Stimulated activated CD4-positive, alpha-beta T cell treated with anti-CD3 and anti-CD28 coated beads, Interleukin-12 subunit alpha, Interleukin-12 subunit beta, amount 100 ng/mL, for 4 hours (primary cell): ENCODE results near the gene VAV3.
"Not testable (repeated sequence)": the region's sequence is repeated elsewhere in the genome, so short reads cannot be mapped to it uniquely, and the experiment has no call there.

ENCODE experiments used
- DNase-seq: peaks from one replicate; pipeline ENCODE4 v3.0.0-alpha.2; 2020

VAV3 gene

DNA sequence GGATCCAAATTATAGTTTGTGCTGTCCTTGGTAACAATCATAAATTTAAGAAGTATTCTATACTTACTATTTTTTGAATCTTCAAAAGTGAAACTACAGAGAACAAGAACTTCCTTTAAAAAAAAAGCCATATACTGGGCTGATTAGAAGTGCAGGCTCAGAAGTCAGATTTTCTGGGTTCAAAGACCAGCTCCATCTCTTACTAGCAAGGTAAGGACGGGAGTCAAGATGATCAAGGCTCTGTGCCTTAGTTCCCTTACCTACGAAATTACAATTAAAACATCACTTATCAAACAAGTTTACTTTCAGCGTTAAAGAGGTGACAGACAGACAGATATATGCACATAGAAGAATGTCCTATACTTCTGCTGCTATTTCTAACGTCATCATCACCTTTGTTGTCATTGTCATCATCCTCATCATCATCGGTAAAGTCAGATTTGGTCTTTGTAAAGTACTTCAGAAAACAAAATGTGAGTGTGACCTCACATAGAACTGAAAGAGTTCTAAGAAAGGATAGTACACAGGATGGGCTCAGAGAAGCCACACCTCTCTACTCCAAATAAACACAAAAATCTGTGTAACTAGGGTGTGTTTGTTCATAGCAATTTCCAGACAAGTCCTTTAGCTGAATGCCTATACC, 178.7 kb downstream of the VAV3 start:
- DNase-seq = no peak

DNA sequence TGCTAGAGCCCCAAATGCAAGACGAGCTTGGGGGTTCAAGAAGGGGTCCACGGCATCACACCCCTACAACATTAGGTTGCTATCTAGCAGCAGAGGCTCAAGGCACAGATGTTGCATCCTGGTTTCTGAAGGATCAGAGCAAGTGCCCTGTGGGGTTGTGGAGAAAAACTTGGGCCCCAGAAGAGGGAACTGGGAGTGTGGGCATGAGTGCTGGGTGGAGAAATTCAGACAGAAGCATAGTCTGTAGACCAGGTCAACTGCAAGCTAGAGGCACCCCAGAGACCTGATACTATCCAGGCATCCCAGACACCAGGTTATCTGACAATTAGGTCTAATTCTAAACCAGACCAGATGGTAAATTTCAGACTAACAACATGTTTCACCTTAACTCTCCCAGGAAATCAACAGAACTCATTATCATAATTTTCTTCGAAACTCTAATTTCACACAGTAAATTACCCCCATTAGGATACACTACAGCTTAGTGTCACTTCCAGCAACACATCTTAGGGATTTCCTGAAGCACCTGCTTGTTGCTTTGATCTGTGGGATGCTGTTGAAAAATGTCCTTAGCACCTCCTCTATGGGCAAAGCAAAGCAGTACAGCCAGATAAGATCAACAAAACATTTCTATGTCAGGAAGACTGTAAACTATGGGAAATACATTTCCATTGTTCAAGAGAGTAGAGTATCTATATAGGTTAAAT, 179.3 kb downstream of the VAV3 start:
- no peak for DNase-seq

DNA sequence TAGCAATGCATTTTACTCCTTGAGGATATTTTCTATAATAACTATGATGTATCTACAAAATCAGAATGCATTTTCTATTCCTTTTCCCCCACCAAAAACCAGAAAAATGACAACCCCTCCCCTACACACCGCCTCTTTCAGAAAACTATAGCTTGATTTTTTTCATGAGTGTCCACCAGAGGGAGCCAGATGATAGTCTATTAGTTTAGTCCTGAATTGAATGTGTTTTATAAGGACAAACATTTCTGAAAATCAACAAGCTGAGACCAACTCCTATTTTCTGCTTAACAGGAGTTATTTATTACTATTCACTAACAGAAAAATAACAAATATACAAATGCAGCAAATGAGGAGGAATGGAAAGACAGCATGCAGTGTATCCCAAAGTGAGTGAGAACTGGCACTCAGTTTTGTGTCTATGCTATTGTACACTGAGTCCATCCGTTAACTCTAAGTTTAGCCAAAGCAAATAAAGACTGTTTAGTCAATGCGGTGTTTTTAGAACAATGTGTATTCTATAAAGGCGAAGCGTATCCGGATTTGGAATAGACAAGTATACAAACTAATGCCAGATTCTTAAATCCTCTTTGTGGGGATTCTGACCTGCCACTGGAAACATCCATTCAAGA, 182.6 kb downstream of the VAV3 start:
- DNase-seq = no peak

DNA sequence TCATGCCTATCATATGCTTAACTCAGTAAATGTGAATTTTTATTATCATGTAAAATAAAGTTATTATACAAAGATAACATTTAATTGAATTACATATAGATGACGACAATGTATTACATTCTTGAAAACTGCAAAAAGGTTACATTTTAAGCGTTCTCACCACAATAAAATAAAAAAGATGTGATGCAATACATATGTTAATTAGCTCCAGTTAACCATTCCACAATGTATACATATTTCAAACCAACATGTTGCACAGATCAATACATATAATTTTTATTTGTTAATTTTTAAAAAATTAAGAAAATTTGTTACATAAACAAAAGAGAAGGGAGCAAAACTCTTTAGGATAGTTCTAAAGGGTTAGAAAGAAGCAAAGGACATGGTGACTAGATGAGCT, 183.7 kb downstream of the VAV3 start:
- no peak for DNase-seq

DNA sequence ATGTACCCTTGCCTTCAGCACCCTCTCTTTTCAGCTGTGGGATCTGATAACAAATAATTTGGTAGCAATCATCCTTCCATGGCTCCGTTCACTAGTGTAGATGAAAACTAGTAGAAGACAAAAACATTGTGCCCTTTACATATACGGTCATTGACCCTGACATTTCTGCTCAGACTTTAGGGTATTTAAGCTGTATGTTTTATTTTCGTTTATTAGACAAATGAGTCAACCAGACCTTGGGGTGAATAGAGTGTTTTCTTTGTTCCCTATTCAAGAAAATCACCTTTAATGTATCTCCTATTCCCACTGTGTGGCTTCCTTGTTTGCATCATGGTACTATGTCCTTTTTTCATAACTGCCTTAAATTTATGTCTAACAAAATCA, 187.3 kb downstream of the VAV3 start:
- DNase-seq = no peak

DNA sequence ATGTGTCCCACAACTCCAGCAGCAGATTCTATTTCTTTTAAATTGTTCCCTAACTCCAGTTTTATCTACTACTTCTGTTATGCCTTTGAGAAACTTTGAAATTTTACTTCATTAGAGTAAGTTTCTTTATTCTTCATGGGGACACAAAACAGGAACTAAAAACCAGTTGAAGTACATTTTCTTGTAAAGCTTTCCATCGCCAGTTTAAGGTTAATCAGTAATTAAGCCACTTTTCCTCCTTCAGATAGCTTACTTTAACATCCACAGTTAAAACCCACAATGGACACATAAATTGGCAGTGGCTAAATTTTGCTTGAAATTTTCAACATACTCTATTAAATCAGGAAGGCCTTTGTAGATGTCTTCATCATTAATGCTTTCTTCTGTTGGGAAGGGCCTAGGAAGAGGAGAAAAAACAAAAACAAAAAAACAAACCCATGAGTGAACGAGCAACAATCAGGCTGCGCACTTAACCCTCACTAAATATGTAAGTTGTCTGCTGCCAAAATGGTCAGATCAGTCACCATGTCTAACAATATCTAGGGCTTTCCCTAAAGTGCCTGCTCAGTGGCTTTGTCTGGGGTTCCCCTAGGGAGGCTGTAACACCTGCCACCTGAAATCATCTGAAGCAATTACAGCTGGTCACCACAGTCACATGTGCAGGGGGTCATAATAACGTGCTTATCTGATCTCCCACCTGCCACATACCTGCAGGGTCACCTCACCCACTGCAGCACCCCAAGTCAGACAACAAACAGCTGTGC, 187.9 kb downstream of the VAV3 start:
- DNase-seq = no peak

DNA sequence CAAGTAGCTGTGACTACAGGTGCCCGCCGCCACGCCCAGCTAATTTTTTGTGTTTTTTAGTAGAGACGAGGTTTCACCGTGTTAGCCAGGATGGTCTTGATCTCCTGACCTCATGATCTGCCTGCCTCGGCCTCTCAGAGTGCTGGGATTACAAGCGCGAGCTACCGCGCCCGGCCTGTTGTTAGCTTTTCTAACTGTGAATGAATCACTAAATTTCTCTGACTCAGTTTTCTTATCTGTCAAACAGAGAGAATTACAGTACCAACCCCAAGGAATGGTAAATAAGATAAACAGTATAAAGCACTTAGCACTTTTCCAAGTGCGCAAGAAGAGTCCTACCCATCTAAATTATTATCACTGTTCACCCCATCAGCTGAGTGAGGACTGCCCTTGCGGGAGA, 193.6 kb downstream of the VAV3 start:
- no peak for DNase-seq

DNA sequence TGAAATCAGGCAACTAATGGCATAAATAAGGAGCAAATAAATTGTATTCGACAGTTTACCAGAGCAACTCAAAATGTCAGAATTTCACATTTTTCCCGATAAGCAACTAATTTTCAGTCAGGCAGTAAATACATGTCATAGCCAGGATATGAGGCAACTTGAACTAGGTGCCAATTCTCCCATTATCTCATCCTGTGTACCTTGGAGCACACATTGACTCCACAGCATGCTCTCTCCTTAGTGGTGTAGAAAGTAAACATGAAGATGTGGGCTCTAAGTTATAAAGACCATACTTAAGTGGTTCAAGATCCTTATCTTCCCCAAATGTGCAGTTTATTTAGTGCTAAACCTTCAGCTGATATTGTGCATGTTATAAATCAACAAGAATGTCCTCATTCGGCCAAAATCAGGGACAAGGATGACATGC, 197.8 kb downstream of the VAV3 start:
- DNase-seq = no peak

DNA sequence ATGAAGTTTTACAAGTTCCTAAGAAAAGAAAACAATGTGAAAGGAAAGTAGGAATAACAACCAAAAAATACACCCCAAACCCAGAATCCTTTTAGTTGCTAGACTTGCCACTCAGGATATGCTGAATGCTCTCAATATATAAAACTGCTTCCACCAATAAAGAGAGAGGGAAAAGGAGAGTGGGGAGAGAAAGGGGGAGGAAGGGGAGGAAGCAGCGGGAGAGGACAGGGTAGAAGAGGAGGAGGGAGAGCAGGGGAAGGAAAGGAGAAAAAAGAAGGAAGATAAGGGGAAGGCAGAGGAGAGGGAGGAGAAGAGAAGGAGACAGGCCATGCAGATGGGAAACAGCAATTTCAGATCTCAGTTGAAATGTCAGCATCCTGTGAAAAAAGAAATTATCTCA, 198.4 kb downstream of the VAV3 start:
- no peak for DNase-seq

DNA sequence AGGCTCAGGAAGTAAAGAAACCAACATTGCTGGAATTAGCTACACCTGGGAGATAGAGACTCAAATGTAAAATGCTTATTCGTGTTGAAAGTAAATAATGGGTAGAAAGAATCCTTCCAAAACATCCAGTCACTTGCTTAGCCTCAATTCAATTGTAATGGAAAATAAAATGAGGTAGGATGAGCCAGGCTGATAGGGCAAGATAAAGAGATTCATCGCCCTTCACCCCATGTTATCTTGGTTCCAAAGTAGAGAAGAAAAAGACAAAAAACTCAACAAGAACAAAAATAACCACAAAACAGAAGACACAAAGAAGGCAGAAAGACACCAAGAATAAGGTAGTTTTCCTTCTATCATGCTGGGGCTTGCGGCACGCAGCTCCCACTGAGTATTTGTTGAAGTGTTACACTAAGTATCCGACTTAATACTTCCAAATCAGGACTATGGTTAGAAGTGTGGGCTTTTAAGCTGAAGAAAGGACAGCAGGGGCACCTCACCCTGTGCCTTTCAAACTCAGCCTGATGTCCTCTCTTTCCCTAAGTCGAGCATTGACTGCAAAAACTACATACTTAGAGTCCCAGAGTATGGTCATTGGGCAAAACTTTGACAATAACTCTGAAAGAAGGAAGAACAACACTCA, 202.1 kb downstream of the VAV3 start:
- no peak for DNase-seq

DNA sequence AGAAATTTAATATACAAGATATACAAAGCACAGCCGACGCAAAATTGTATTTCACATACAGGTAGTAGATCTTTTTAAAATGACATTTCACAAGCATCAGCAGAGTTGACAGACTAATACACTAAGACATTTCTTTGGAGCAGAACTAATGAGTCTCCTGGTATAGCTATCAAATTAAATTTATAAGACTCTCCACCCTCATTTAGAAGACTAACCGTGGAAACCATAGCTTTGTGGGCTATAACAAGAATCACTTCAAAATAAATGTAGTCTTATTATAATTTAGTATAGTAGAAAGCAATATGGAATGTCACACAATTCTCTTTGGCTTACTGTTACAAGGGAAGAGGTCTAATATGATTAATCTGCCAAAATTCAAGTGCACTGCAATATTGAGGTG, 204.9 kb downstream of the VAV3 start:
- no peak for DNase-seq

DNA sequence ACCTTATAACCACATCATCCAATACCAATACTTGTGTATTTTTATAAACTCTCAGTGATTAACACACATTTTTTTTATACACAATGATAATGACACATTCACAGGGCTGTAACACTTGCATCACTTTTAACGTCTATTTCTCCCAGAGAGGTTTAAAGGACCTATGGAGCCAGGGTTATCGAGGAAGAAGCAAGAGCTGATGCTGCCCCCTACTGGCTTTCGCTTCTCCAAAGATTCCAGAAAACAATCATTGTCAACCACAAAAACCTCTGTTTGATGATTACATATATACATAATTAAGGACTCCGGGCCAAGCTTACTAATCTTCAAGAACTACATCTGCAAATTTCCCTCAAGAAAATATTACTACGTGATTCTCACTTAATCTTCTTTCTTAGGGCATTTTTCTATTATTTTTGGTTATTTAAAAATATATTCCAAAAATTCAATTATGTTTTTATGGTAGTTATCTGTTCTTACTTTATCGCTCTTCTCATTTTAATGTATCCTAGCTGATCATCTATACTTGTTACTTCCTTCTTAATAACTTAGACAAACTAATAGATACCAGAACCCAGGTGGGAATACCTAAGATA, 214.5 kb downstream of the VAV3 start:
- DNase-seq = no peak

DNA sequence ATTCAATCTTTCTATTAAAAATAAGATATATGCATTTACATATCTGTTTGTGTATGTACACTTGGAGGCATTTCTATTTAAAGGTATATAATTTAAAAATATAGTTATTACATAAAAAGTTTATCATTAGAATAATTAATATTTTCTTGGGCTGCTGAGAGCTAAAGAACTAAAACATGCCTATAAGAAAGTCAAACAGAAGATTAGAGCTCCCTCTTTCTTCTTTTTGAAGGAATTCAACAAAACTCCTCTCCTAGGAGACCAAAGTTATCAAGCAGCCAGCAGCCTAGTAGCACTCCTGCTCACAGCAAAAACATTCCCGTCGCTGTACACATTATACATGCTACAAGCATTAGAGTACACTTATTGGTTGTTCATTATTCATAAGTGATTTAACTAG, 216.4 kb downstream of the VAV3 start:
- no peak for DNase-seq

DNA sequence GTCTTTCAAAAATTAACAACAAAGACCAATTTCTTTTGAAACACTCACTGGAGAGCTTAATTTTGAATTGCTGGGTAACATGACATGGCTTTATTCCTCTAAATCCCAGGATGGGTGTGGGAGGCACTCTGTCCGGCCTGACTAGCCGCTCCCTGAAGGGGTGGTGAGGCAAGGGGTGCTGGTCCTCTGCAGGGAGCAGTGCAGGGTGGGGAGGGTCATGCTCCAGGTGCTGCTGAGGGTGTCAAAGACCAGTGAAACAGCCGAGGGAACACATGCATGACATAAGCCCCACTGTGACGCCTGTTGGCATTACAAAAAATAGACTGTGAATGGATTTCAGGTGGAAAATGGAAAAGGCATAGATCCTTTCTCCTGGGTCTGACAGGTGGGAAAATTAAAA, 223.7 kb downstream of the VAV3 start:
- no peak for DNase-seq

DNA sequence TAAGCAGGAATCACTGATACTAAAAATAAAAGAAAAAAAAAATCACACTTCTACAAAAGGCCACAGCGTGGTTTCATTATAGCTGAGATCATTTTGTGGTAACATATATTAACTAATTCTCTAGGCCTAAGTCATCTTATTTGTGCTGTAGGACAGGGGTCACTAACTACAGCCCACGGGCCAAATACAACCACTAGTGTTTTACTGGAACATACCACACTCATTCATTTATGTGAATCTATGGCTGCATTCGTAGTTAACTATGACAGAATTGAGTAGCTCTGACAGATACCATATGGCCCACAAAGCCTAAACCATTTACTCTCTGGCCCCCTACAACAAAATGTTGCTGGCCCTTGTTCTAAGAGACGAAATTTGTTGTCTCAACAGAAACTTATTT, 224.4 kb downstream of the VAV3 start:
- DNase-seq = no peak

DNA sequence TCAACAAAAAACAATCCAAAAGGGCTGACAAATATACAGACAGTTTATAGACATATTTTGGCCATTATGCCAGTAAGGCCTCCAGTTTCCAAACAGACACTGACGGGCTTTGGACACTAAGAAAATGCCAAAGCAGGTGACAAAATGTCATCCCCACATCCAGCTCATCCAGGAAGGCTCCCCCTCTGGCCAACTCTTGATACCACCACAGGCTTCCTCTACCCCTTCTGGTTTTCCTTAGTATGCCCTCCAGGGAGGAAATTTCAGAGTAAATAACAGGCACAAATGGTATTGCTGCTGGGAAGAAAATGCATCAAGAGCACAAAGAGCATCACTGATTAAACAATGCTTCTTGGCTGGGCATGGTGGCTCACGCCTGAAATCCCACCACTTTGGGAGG, 225.3 kb downstream of the VAV3 start:
- no peak for DNase-seq

DNA sequence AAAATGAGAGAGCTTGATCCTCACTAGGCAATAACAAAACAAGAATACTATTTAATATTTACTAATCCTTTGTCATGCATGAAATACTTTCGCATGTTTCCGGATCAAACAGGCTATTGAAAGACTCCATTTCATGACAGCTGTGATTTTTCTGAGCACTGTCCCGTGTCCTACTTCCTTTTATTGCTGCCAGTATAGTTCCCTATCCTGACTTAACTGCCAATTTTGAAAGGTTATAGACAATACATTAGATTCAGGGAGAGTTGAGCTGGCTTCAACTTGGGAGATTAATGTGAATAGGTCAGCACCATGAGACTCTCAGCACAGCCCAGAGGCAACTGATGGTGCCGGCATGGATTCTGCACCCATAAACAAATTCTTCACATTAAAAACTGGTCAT, 225.8 kb downstream of the VAV3 start:
- DNase-seq = no peak

DNA sequence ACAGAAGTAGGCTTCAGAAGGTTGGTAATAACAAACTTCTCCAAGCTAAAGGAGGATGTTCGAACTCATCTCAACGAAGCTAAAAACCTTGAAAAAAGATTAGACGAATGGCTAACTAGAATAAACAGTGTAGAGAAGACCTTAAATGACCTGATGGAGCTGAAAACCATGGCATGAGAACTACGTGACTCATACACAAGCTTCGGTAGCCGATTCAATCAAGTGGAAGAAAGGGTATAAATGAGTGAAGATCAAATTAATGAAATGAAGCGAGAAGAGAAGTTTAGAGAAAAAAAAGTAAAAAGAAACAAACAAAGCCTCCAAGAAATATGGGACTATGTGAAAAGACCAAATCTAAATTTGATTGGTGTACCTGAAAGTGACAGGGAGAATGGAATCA, 231.6 kb downstream of the VAV3 start:
- not testable (repeated sequence) for DNase-seq

DNA sequence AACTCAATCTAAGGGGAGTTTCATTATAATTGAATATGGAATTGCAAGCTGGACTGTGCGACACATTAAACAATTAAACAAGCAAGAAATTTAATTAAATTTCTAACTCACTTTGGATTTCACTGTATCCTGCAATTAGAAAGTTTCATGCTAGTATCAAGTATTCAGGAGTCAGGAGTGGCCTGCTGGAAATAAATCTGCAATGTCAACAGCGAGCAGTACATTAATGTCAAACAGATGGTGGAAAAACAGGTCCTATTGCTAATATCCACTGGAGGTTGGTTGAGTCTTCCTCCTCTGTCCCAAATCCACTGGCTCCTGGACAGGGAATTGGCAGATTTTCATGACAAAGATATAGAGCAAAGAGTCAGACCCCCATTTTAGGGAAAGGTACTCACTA, 237.1 kb downstream of the VAV3 start:
- DNase-seq = no peak

DNA sequence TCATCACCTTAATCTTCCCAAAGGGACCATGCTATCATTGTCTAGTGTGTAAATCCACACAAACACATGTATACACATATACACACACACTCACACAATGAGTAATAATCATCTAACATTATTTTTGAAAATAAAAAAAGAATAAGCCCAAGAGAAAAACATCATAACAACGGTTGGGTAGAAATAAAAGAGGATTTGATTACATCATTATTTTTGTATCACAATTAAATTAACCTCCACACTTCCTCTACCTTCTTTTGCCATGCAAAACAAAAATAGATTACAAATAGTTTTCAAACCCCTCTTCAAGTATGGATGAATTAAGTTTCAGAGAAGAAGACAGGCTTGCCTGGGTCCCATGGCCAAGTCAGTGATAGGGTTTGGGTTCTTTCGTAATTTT, 238.1 kb downstream of the VAV3 start:
- no peak for DNase-seq

DNA sequence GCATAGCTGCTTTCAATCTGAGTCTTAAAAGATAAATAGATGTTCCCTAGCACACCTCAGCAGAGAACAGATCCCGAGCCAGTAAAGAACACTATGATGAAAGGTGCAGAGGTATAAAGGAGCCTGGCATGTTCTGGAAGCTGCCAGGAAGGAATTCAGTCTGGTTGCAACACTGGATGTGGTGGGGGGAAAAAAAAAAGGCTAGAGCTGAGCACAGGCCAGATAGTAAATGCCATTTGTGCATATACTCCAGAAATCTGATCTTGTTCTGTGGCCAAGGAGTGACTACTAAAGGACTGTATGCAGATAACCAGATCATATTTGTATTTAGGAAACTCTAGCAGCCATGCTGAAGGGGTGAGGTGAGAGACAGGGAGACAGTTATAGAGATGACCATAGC, 240.3 kb downstream of the VAV3 start:
- DNase-seq = no peak

DNA sequence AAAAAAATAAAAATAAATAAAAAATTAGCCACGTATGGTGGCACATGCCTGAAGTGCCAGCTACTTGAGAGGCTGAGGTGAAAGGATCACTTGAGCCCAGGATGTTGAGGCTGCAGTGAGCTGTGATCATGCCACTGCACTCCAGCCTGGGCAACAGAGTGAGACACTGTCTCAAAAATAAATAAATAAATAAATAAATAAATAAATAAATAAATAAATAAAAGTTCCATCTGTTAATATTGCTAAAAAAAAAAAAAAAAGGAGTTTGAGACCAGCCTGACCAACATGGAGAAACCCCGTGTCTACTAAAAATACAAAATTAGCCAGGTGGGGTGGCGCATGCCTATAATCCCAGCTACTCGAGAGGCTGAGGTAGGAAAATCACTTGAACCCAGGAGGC, 244.8 kb downstream of the VAV3 start:
- DNase-seq = not testable (repeated sequence)

DNA sequence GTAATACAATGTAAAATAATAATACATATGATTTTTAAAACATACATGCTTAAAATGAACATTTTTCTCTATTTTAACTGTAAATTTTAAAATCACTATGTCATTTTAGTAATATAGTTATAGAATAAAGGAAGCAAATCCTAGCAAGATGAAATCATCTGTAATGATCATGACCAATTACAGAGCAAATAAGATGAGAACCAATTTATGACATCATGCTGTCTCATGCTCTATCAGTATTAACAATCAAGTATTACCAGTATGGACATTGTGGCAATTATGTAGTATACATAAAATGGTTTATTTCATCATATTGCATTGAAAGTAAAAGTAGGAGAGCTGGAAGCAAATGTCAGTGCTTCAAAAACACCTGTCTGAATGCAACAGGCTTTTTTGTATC, 255.0 kb downstream of the VAV3 start:
- no peak for DNase-seq
